ENCODE measurements around the gene BRSK1.

Gene BRSK1

GRCh38 chr19:55304279-55304978, 20.6 kb downstream of the BRSK1 start:
- DNase-seq (ENCODE audit: low read depth, low spot score): no peak

DNA sequence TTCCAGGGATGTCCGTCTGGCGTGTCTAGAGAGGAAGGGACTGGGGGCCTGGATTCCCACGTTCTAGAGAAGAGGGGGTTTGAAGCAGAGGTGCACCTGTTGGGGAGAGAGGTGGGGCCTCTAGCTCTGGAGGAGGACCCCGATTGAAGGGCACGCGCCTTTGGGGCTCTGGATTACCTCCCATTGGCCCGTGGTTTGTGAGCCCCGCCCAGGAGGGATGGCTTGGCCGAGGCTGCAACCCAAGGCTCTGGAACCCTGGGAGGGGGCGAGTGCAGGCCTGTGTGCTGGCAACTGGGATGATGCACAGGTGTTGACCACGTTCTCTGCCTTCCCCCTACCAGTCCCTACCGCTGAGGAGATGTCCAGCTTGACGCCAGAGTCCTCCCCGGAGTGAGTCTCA, 21.2 kb downstream of the BRSK1 start:
- no peak for DNase-seq (ENCODE audit: low read depth, low spot score)

- DNase-seq (ENCODE audit: low read depth, low spot score): no peak
Observed at GRCh38 chr19:55305491-55305890, 21.7 kb downstream of the BRSK1 start.

DNA sequence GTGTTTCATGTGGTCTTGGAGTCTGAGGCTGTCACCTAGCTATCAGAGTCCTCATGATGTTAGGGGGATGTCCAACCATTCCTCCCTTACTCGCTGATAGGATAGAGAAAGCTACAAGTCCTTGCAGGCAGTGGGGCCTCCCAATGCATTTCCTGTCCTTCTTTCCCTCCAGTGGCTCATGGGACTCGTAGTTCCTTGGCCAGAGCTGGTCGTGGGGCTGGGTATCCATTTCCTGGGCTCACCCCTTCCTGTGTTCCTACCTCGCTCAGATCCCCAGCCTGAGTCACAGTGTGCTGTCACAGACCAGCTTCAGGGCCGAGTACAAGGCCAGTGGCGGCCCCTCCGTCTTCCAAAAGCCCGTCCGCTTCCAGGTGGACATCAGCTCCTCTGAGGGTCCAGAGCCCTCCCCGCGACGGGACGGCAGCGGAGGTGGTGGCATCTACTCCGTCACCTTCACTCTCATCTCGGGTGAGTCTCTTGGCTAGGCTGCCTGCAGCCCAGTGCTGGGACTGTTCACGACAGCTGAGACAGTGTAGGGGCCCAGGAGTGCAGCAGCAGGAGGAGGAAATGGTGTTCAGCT, 22.3 kb downstream of the BRSK1 start:
- DNase-seq (ENCODE audit: low read depth, low spot score): no peak

- DNase-seq (ENCODE audit: low read depth, low spot score): no peak
Observed at GRCh38 chr19:55306712-55307111, 22.9 kb downstream of the BRSK1 start.

DNA sequence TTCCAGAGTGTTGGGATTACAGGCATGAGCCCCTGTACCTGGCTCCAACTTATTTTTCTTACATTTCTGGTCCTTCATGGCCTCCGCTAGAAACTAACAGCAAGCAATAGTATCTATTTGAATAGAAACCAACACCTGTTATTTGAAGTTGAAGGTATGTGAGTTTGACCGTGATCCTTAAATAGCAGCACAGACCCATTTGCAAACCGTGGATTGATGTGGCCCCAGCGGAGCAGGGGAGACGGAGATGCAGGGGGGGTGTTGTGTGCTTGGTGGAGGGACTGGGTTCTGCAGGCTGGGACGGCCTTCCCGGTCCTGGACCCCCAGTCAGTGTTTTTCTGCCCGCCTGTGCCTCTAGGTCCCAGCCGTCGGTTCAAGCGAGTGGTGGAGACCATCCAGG, 24.5 kb downstream of the BRSK1 start:
- no peak for DNase-seq (ENCODE audit: low read depth, low spot score)

GRCh38 chr19:55309448-55309847, 25.7 kb downstream of the BRSK1 start:
- no peak for DNase-seq (ENCODE audit: low read depth, low spot score)

DNA sequence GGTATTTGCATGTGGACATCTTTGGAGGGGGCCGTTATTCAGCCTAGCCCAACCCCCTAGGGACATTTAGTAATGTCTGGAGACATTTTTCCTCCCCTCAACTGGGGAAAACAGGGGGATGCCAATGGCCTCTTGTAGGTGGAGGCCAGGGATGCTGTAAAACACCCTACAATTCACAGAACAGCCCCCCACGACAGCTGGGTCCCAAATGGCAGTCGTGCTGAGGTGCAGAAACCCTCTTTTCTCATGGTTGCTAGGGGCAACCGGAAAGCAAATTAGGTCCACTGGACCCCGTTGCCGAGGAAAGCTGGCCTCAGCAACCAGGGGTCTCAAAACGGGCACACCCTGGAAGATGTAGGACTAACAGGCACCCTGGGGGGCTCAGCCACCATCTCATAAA, 26.7 kb downstream of the BRSK1 start:
- DNase-seq (ENCODE audit: low read depth, low spot score): no peak

DNA sequence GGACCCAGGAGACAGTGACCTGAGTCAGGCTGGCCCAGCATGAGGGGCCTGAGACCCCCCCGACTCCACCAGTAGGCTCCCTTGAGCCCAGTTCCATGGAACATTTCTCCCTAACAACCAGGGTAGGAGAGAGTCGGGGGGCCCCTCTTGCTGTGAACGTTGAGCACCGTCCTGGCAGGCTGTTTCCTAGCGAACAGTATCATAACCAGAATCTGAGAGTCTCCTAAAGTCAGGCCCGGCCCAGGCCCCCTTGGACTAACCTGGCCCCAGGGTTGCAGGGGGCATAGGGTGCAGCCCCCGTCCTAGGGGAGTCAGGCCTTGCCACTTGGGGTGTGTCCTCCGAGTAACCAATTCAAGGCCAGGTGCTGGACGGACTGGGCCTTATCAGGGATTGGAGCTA, 27.6 kb downstream of the BRSK1 start:
- no peak for DNase-seq (ENCODE audit: low read depth, low spot score)

DNA sequence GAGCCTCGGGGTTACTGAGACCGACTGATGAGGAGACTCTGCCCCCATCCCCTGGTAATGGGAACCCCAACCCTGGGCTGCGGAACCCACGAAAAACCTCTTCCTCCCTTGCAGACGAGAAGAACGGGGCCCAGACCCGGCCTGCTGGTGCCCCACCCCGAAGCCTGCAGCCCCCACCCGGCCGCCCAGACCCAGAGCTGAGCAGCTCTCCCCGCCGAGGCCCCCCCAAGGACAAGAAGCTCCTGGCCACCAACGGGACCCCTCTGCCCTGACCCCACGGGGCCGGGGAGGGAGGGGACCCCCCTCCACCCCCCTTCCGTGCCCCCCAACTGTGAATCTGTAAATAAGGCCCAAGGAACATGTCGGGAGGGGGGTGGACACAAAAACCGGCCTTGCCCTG, 28.0 kb downstream of the BRSK1 start:
- DNase-seq (ENCODE audit: low read depth, low spot score): no peak

DNA sequence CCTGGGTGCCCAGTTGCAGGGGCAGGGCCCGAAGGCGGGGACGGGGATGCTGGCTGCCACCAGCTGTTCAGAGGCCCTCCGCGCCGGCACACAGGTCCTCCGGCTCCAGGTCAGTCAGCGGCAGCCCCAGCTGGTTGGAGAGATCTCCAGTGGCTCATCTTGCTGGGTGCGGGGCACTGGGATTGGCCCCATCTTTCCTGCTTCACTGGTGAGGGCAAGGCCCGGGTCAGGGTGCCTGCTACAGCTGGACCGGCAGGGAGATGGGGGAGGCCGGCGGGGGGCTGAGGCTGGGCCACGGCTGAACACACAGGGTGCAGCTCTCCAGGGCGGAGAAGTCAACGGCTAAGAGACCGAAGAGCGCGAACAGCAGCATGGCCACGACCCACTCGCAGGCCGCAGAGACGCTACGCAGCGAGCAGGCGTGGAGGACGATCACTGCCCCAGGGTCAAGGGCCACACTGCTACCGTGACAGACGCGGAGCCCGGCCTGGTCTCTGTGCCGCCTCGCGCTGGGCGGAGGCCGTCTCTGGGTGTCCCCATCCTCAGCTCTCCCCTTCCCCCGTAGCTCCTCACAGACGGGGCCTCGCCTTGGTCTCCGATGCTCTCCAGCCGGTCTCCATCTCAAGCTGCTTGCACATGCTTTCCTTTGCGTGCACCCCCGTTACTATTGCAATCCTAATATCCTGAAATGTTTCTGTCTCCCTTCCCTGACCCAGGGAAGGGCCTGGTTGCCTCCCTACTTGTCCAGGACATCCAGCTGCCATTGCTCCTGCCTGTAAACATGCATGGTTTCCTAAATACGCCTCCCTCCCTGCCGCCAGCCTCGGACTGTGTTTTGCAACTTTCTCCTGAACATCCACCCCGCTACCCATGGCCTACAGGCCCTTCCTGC, 29.1 kb downstream of the BRSK1 start:
- no peak for DNase-seq (ENCODE audit: low read depth, low spot score)

GRCh38 chr19:55314396-55314795, 30.6 kb downstream of the BRSK1 start:
- DNase-seq (ENCODE audit: low read depth, low spot score): no peak

DNA sequence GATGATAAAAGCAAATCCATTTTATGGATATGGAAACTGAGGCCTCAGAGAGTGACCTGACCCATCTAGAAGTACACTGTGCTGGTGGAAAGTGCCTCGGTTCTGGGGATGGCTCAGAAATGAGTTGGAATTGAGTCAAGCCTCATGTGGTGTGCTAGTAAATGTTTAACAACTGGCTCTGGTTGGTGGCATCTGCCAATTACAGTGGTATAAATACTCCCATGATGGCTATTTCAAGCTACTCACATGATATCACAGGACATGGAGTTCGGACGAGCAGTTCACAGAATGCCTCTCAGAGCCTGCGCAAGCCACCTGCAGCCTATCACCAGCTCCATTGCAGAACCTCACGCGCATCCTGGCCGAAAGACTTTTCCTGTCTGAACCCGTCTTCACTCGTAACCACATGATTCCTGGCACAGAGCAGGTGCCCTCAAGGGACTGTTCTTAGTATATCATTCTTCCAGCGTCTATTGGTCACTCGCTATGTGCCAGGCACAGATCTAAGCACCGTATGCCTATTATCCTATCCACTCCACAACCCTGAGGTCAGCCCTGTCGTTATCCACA, 32.2 kb downstream of the BRSK1 start:
- no peak for DNase-seq (ENCODE audit: low read depth, low spot score)

- no peak for DNase-seq (ENCODE audit: low read depth, low spot score)
Observed at GRCh38 chr19:55316646-55317045, 32.8 kb downstream of the BRSK1 start.

GRCh38 chr19:55319785-55320184, 36.0 kb downstream of the BRSK1 start:
- peak; percentile 54 for DNase-seq (ENCODE audit: low read depth, low spot score)

DNA sequence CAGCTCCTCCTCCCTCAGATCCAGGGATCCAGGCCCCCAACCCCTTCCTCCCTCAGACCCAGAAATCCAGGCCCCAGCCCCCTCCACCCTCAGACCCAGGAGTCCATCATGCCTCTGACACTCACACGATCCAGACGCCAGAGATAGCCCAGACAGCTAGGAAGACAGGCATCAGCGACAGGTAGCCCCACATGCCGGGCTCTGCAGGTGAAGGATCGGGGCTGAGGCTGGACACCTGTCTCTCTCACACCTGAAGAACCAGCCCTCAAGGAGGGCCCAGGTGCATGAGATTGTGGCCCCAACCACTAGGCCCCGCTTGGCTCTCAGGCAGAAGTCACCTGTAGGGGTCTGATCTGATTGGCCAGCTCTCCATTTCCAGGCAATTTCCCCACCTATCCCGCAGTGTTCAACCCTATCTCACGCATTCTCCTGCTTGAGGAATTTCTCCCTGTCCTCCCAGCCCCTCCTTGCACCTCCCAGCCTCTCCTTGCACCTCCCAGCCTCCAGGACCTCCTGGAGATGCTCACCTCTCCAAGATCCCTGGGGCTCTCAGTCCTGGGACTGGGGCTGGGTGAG, 37.1 kb downstream of the BRSK1 start:
- no peak for DNase-seq (ENCODE audit: low read depth, low spot score)

DNA sequence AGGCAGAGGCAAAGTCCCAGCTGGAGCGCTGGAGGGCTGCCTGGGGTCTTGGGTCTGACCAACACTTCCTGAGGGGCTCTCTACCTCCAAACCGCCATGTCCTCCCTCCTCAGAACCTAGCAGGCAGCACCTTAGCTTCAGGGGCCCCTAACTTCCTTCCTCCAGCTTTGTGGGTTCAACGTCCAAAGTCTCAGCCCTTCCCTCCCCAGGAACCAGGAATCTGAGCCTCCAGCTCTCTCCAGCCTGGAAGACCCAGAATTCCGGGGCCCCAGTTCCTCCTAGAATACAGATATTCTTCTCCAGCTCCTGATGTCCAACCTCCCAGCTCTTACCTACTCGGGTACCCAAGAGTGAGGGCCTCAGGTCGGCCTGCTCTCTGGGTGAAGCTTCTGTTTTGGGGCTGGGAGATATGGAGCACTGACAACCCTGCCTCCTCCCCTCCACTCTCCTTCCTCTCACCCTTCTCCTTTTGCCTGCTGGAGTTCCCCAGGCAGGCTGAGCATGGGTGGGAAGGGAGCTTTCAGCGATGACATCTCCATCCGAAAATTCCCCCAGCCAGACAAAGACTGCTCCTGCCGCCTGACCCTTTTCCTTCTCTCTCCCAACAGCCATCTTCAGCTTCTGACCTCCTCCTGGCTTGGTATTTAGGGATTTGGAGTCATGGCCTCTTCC, 37.8 kb downstream of the BRSK1 start:
- DNase-seq (ENCODE audit: low read depth, low spot score): no peak

DNA sequence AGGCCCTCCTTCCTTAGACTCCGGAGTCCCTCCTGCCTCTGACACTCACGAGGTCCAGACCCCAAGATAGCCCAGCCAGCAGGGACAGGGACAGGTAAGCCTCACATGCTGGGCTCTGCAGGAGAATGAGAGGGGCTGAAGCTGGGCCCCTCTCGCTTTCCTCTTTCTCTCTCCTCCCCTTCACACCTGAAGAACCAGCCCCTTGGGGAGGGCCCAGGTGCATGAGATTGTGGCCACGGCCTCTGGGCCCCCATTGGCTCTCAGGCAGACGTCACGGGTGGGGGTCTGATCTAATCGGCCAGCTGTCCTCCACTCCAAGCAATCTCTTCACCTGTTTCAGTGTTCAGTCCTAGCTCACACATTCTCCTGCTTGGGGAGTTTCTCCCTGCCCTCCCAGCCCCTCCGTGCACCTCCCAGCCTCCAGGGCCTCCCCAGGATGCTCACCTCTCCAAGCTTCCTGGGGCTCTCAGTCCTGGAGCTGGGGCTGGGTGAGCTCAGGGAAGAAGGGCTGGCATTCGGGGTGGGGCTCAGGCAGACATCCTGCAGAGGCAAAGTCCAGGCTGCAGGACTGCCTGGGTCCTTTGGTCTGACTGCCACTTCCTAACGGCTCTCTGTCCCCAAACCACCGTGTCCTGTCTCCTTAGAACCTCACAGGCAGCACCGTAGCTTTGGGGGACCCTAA, 38.5 kb downstream of the BRSK1 start:
- no peak for DNase-seq (ENCODE audit: low read depth, low spot score)

- DNase-seq (ENCODE audit: low read depth, low spot score): no peak
Observed at GRCh38 chr19:55324662-55325061, 40.9 kb downstream of the BRSK1 start.

DNA sequence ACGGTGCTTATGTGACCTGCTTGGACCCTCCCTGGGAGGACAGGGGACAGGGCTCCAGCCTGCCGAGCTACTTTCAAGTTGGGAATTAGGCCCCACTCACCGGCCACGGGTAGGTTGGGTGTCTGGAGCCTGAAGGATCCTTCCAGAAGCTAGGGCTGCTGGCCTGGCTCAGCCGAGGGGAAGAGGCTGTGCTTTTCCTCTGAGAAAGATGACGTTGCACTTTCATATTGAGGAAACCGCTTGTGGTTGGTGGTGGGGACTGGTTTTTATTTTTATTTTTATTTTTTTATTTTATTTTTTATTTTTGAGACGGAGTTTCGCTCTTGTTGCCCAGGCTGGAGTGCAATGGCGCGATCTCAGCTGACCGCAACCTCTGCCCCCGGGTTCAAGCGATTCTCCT, 41.4 kb downstream of the BRSK1 start, which contains the start of gene TMEM150B:
Gene TMEM150B (minus strand): TSS at position 170 of the 400 bp plus-strand sequence. CDS start 4,305 bp downstream, outside the sequence.
- no peak for DNase-seq (ENCODE audit: low read depth, low spot score)

Data from iPS DF 19.7 (cell line).